B cell (primary cell): ENCODE measurements around the gene DNAJC24. TPM values are rescaled to one million over a fixed set of nuclear protein-coding genes. Genes with fewer than 3 reads are reported as not detected.

Source experiments
- ATAC-seq: fragments of 200-7000 bp; cut with Tn5 transposase; one replicate; pipeline ENCODE4 v1.10.0; 2021; ENCODE audit warnings: low read depth, mild to moderate bottlenecking, moderate number of reproducible peaks, moderate library complexity
- CTCF ChIA-PET: fragments of 350-600 bp; sonication (Branson Sonifier 250); formaldehyde crosslinking; loops from one replicate; lab custom pipeline; 2021; ENCODE audit warnings: antibody characterized with exemption, inconsistent platforms; lab: Charles Lee
- POLR2A ChIA-PET: fragments of 350-600 bp; sonication (Branson Sonifier 250); formaldehyde crosslinking; loops from one replicate; lab custom pipeline; 2021; ENCODE audit warnings: antibody characterized with exemption; lab: Charles Lee
- DNase-seq: peaks from one replicate; pipeline ENCODE4 v3.0.0; 2013
- H2AFZ ChIP-seq: 2 replicates; pipeline ENCODE4 v1.6.1; 2012; ENCODE audit warnings: mild to moderate bottlenecking, low read depth, low read length; ENCODE audit not compliant: insufficient read depth, poor library complexity, severe bottlenecking
- H3K27ac ChIP-seq, 2 donors: 1 replicate in 1 of 2; 2 replicates in 1 of 2; pipeline ENCODE4 v1.5.1; 2012 to 2013; ENCODE audit warnings: low read length in 2 of 2, mild to moderate bottlenecking in 2 of 2, moderate library complexity in 1 of 2
- H3K27me3 ChIP-seq, 4 experiments: fragments of 200-600 bp in 1 of 4; sonication (generic) in 1 of 4; replicated peaks in 1 of 4; 1 replicate in 2 of 4; 2 replicates in 2 of 4; pipeline versions ENCODE4 v1.6.1 to v1.7.0; 2013 to 2016; ENCODE audit warnings: low read length in 3 of 4, mild to moderate bottlenecking in 2 of 4, mixed read lengths in 1 of 4, moderate library complexity in 1 of 4; ENCODE audit not compliant: insufficient read depth in 4 of 4, control insufficient read depth in 3 of 4; ENCODE audit errors: control extremely low read depth in 1 of 4
- H3K36me3 ChIP-seq, 2 experiments: replicated peaks in 1 of 2; 1 replicate in 1 of 2; 2 replicates in 1 of 2; pipeline versions ENCODE4 v1.6.1 to v1.7.1; 2013; ENCODE audit warnings: low read length in 1 of 2; ENCODE audit not compliant: insufficient read depth in 2 of 2, control insufficient read depth in 1 of 2; ENCODE audit errors: control extremely low read depth in 1 of 2, extremely low read depth in 1 of 2
- H3K4me1 ChIP-seq, 2 donors: fragments of 200-600 bp in 1 of 2; sonication (generic) in 1 of 2; 1 replicate in 1 of 2; 2 replicates in 1 of 2; pipeline versions ENCODE4 v1.5.1 to v1.6.1; 2013 to 2017; ENCODE audit warnings: low read length in 2 of 2; ENCODE audit not compliant: control insufficient read depth in 2 of 2, insufficient read depth in 2 of 2
- H3K4me2 ChIP-seq: replicated peaks from 2 replicates; pipeline ENCODE3; 2012; ENCODE audit warnings: mild to moderate bottlenecking, low read depth, low read length; ENCODE audit not compliant: poor library complexity, severe bottlenecking
- H3K4me3 ChIP-seq, 5 experiments: fragments of 200-600 bp in 1 of 5; sonication (generic) in 1 of 5; 1 replicate in 3 of 5; 2 replicates in 2 of 5; pipeline versions ENCODE4 v1.5.1 to v1.7.0; 2011 to 2016; ENCODE audit warnings: low read length in 4 of 5, mild to moderate bottlenecking in 4 of 5, low read depth in 2 of 5, control low read depth in 1 of 5, moderate library complexity in 1 of 5; ENCODE audit not compliant: insufficient read depth in 1 of 5; ENCODE audit errors: control extremely low read depth in 1 of 5, extremely low read depth in 1 of 5
- H3K79me2 ChIP-seq: fragments of 200-600 bp; sonication (generic); one replicate; pipeline ENCODE4 v1.6.0; 2016; ENCODE audit warnings: low read length; ENCODE audit not compliant: control insufficient read depth, insufficient read depth
- H3K9ac ChIP-seq: fragments of 200-600 bp; sonication (generic); 2 replicates; pipeline ENCODE4 v1.6.1; 2017; ENCODE audit warnings: mild to moderate bottlenecking, low read length, moderate library complexity
- H3K9me3 ChIP-seq, 3 donors: one replicate each; pipeline versions ENCODE4 v1.6.1 to v1.7.1; 2013; ENCODE audit warnings: low read length in 2 of 3; ENCODE audit not compliant: control insufficient read depth in 2 of 3, insufficient read depth in 1 of 3; ENCODE audit errors: control extremely low read depth in 1 of 3
- H4K20me1 ChIP-seq: 2 replicates; pipeline ENCODE4 v1.6.0; 2012; ENCODE audit warnings: mild to moderate bottlenecking, low read length; ENCODE audit not compliant: insufficient read depth, control insufficient read depth, poor library complexity, severe bottlenecking
- H3K27ac Mint-ChIP-seq: one replicate; pipeline ENCODE4 v1.8.0; 2021; ENCODE audit warnings: mixed read lengths
- H3K27me3 Mint-ChIP-seq: one replicate; pipeline ENCODE4 v1.8.0; 2021; ENCODE audit warnings: mixed read lengths
- H3K4me1 Mint-ChIP-seq: one replicate; pipeline ENCODE4 v1.8.0; 2021; ENCODE audit warnings: mixed read lengths
- H3K4me3 Mint-ChIP-seq: one replicate; pipeline ENCODE4 v1.8.0; 2021; ENCODE audit warnings: mixed read lengths
- H3K9me3 Mint-ChIP-seq: one replicate; pipeline ENCODE4 v1.8.0; 2022; ENCODE audit warnings: mixed read lengths; ENCODE audit not compliant: insufficient read depth
- CTCF ChIP-seq: fragments of 200-600 bp; IDR thresholded peaks from one replicate; pipeline ENCODE4 v1.8.0; 2022; ENCODE audit warnings: antibody characterized with exemption, mild to moderate bottlenecking
- EZH2 ChIP-seq: IDR thresholded peaks from 2 replicates; pipeline ENCODE4 v1.6.1; 2012; ENCODE audit warnings: borderline replicate concordance, low read depth, mild to moderate bottlenecking, moderate library complexity, low read length; ENCODE audit not compliant: insufficient read depth, poor library complexity, severe bottlenecking
- WGBS: methylation state at CpG from one replicate; pipeline ENCODE4 v1.1.5; 2013; ENCODE audit warnings: missing lambda C conversion rate; ENCODE audit not compliant: insufficient coverage; 5-methylcytosine and 5-hydroxymethylcytosine counted together
- intact Hi-C: fragments of 100-400 bp; cut with micrococcal nuclease; formaldehyde crosslinking; loops from one replicate; pipeline ENCODE4 v1.10.0; 2022
- polyA plus RNA-seq: library from polyadenylated mRNA; depleted of rRNA; stranded (reverse); fragments of >200 nt; gene quantifications from 2 replicates; pipeline ENCODE4 v1.2.3, GENCODE V29; 2012
- total RNA-seq, 2 donors: library from RNA; stranded (reverse); fragments of 120-200 nt in 1 of 2; gene quantifications; 1 replicate in 1 of 2; 2 replicates in 1 of 2; pipeline versions ENCODE4 v1.2.3 to v1.2.4, GENCODE V29; 2013 to 2022

The DNAJC24 gene
- total and polyA plus RNA-seq, 2 donors (not counting 1 experiment from before 2014, with no cell fraction given) = 10.7 to 24.6 TPM

GRCh38 chr11:31443802-31444201, 74.1 kb downstream of the DNAJC24 start:
- Histone ChIP-seq H3K27me3 (no peaks in the 10 kb centered on the region), H3K27ac (no peak overlapping the region), H3K4me2 (no peak overlapping the region), H3K36me3 (no peaks in the 10 kb centered on the region), H3K79me2 (no peaks in the 10 kb centered on the region), H2AFZ (no peak overlapping the region), H3K4me3 (no peak overlapping the region), H3K9me3 (no peaks in the 10 kb centered on the region), H4K20me1 (no peaks in the 10 kb centered on the region), H3K4me1 (no peaks in the 10 kb centered on the region), H3K9ac (no peak overlapping the region)
- CTCF ChIA-PET = no interaction called here
- no peak for ATAC-seq
- WGBS = no CpG with 5 or more reads among the region's 3 CpGs
- no peaks in the 10 kb centered on the region for H3K4me1 Mint-ChIP-seq
- intact Hi-C loops = no loop called here
- POLR2A ChIA-PET = no interaction called here
- H3K9me3 Mint-ChIP-seq = no peaks in the 10 kb centered on the region
- H3K4me3 Mint-ChIP-seq = no peak overlapping the region
- H3K27me3 Mint-ChIP-seq = no peaks in the 10 kb centered on the region
- TF ChIP-seq EZH2 = no peak
- TF ChIP-seq CTCF = no peak
- no peak for DNase-seq
- H3K27ac Mint-ChIP-seq = no peak overlapping the region

- H3K9me3 Mint-ChIP-seq = no peaks in the 10 kb centered on the region
- no peak for TF ChIP-seq CTCF
- no peak for TF ChIP-seq EZH2
- no peaks in the 10 kb centered on the region for H4K20me1 ChIP-seq
- H2AFZ ChIP-seq = no peak overlapping the region
- POLR2A ChIA-PET = no interaction called here
- no peaks in the 10 kb centered on the region for H3K79me2 ChIP-seq
- no peak overlapping the region for H3K27ac Mint-ChIP-seq
- H3K9ac ChIP-seq = no peak overlapping the region
- H3K4me3 ChIP-seq = no peak overlapping the region
- CTCF ChIA-PET = no interaction called here
- H3K4me3 Mint-ChIP-seq = no peak overlapping the region
- no peak for DNase-seq
- H3K36me3 ChIP-seq = no peaks in the 10 kb centered on the region
- H3K9me3 ChIP-seq = no peaks in the 10 kb centered on the region
- no peak overlapping the region for H3K27ac ChIP-seq
- no peaks in the 10 kb centered on the region for H3K27me3 ChIP-seq
- H3K27me3 Mint-ChIP-seq = no peaks in the 10 kb centered on the region
- no peaks in the 10 kb centered on the region for H3K4me1 ChIP-seq
- H3K4me1 Mint-ChIP-seq = no peaks in the 10 kb centered on the region
- no peak for ATAC-seq
- intact Hi-C loops = no loop called here
- WGBS = 100% methylated on average over 3 of the region's 4 CpGs
- H3K4me2 ChIP-seq = no peak overlapping the region
Measured at GRCh38 chr11:31445621-31446020, 76.0 kb downstream of the DNAJC24 start.
